HG03196 (cell line): ENCODE measurements around the gene TBC1D4.
A peak's percentile ranks its signal among the peaks of the same experiment; 100 is the strongest.
"Not testable (repeated sequence)": the region's sequence is repeated elsewhere in the genome, so short reads cannot be mapped to it uniquely, and the experiment has no call there.

Experiments used
- ATAC-seq: cut with Tn5 transposase; IDR thresholded peaks from one replicate; pipeline ENCODE4 v1.9.1; 2021; ENCODE audit not compliant: unreplicated experiment

Gene TBC1D4

GRCh38 chr13:75329723-75330122 lies 152.2 kb downstream of the TBC1D4 start:
- ATAC-seq: no peak

DNA sequence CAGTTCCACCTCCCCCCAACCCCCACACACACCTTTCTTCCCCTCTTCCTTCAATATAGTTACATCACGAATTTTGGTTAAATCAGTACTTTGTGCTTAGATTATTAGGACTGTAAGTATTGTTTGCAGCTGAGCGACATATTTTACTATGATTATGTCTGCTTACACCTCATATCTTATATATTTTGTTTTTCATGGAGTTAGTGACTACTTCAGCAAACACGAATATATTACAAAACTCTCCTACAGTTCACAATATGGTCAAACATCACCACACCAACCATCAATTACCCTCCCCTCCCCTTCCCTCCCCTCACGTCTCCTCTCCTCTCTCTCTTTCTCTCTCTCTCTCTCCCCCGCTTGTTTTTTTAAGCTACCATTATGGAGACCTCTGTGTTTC lies 152.9 kb downstream of the TBC1D4 start:
- no peak for ATAC-seq

DNA sequence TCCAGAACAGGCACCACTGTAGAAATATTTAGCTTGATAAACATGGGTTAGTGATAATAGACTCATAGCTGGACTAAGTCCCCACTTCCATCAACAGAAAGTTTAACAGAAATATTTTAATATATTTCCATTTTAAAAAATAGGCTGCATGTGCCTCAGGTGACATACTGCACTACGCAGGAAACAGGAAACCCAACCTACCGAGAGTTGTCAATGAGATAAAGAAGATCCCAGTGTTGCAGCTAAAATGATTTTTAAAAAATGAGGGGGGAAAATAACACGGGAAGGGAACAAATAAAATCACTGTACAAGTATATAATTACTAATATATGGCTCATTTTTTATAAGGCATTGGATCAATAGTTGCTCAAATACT lies 154.8 kb downstream of the TBC1D4 start:
- peak; percentile 16 for ATAC-seq

- peak; percentile 89 for ATAC-seq
Measured at GRCh38 chr13:75326173-75327134, 155.5 kb downstream of the TBC1D4 start.

DNA sequence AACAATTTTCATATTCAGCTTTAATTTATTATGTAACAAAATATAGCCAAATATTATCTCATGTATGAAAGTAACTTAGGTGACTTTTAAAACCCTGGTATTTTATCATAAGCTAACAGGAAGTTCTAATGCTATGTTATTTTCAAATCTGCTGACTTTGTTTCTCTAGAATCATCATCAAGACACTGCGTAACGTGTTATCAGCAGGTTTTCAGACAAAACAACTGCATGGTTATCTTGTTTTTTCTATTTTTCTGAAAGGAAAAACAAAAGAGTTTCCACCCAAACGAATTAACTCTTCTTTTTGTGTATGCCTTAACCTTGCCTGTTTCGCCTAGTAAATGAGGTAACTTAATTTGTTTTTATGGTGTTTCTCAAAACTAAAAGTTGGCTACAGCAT lies 156.3 kb downstream of the TBC1D4 start:
- ATAC-seq: no peak

DNA sequence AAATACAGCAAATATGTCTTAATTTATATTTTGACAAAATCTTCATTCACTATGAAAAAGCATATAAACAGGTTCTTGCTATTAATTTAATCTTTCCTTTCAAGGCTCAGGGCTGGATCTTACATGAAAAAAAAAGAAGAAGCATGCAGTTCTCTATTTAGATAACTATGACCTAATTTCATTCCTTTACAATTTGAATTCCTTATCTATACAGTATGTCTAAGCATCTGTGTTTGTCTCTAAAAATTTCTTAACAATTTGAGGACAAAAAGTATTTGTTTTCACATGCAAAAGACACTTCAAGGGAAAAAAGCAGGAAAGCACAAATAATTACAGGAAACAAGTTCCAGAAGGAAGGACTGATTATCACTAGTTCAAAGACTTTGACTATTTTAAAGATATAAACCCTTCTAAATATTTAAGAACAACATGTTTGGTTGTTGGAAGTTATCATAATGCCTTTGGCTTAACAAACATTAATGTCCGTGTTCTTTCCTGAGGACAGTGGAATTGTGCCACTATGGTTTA lies 157.5 kb downstream of the TBC1D4 start:
- ATAC-seq: no peak

- ATAC-seq: no peak
Measured at GRCh38 chr13:75321084-75321483, 160.9 kb downstream of the TBC1D4 start.

- ATAC-seq: no peak
Measured at GRCh38 chr13:75319254-75319653, 162.7 kb downstream of the TBC1D4 start.

GRCh38 chr13:75318138-75318833 lies 163.7 kb downstream of the TBC1D4 start:
- no peak for ATAC-seq

GRCh38 chr13:75316427-75316826 lies 165.5 kb downstream of the TBC1D4 start:
- no peak for ATAC-seq

GRCh38 chr13:75312884-75313520 lies 169.0 kb downstream of the TBC1D4 start:
- peak; percentile 65 for ATAC-seq

DNA sequence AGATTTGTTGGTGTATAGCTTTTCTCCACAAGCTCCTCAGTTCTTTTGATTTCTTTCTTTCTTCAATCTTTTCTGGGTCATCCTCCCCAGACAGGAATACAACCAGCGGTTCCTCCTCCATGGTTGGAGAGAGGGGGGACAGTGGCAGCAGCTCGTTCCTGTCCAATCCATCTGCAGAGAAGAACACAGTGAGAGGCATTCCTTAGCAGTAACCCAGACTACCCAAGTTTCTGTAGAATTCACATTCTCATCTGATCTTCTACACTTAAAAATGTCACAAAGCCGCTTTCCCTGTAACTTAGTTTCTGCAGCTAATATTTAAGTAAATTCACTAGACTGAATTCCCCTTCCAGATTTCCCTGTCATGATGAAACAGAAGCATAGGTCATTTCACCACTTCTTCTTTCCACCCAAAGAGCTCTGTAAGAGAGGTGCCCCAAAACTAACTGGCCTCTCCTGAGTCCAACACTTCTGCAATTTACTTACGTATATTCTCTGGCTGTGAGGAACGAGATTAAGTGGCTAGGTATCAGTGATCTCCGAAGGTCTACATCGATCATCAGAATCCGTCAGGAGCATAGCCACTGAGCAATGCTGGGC lies 171.9 kb downstream of the TBC1D4 start:
- ATAC-seq: no peak

DNA sequence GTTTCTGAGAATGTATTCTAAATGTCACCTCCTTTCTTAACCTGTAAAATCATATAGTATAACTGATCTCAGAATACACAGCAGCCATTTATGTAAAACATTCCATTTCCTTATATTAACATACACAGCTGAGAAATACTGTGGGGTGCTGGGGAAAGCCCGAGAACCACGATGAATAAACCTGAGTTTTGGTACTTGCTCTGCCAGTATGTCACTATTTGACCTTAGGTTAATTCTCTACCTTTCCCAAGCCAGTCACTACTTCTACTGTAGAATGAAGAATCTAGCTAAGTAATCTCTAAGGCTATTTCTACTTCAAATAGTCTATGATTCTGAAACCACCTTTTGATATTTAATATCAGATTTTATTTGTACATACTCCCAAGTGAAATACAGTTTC lies 173.7 kb downstream of the TBC1D4 start:
- no peak for ATAC-seq

DNA sequence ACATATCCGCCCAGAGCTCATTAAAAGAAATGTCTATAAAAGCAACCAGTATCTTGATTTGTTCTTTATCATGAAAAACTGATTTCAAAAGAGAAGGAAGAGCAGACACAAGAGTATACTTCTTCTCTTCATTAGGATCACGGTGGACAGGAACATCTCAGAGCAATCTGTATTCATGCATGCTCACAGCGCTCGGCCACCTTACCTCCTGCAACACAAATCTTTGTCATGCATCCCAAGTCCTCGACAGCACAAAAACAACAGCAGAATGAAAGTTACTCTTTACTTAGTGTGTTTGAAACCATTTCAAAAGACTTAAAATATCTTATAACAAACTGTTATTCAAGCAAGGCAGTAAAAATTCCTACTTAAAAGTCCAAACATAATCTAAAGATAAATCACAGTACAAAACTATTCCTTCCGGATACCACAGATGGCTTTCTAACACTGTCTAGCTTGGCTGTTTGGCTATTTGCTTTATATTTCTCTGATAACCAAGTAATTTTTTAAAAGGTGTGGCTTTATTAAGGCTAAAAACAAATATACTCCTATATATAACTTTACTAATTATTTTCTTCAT lies 174.5 kb downstream of the TBC1D4 start:
- ATAC-seq: no peak

DNA sequence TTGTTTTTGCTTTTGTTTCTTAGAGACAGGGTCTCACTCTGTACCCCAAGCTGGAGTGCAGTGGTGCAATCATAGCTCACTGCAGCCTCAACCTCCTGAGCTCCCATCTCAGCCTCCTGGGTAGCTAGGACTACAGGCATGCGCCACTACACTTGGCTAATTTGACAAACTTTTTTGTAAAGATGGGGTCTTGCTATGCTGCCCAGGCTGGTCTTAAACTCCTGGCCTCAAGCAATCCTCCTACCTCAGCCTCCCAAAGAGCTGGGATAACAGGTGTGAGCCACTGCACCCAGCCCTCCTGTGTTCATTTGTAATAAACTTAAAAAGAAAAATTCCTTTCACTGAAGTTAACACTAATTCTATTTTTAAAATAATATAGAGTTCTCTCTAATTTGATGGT lies 175.0 kb downstream of the TBC1D4 start:
- ATAC-seq: not testable (repeated sequence)

DNA sequence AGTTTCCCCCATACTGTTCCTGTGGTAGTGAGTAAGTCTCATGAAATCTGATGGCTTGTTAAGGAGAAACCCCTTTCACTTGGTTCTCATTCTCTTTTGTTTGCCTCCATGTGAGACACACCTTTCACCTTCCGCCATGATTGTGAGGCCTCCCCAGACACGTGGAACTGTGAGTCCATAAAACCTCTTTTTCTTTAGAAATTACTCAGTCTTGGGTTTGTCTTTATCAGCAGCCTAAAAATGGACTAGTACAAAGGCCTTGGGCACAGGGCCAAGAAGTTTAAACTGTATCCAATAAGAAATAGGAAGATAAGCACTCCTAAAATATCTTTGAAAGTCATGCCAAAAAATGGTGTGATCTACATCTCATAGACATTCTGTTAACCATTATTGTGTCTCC lies 176.9 kb downstream of the TBC1D4 start:
- ATAC-seq: no peak

GRCh38 chr13:75303263-75303662 lies 178.7 kb downstream of the TBC1D4 start:
- no peak for ATAC-seq

DNA sequence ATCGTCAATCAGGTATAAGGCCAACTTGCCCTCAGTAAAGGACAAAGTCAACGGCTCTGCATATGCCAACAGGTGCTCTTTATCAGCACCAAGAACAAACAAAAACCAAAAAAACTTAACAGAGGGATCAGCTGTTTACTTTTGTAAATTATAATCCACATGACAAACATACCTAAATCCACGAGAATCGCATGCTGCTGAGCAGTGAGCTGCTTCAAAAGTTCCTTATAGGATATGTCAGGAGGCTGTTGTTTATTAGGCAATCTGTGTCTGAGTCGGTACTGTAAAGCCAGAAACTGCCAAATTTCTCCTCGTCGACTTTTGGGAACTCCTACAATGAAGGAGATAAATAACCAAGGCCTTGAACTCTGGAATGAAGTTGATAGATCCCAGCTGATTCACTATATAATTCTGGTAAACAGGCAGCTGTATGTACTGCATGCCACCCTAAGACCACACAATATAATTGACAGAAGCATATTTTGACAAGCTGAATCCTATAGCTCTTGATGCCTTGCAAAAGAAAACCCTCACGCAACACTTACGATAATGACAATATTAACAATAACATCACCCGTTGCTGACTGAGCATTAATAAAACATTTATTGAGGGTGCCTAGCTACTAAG lies 179.8 kb downstream of the TBC1D4 start:
- no peak for ATAC-seq

DNA sequence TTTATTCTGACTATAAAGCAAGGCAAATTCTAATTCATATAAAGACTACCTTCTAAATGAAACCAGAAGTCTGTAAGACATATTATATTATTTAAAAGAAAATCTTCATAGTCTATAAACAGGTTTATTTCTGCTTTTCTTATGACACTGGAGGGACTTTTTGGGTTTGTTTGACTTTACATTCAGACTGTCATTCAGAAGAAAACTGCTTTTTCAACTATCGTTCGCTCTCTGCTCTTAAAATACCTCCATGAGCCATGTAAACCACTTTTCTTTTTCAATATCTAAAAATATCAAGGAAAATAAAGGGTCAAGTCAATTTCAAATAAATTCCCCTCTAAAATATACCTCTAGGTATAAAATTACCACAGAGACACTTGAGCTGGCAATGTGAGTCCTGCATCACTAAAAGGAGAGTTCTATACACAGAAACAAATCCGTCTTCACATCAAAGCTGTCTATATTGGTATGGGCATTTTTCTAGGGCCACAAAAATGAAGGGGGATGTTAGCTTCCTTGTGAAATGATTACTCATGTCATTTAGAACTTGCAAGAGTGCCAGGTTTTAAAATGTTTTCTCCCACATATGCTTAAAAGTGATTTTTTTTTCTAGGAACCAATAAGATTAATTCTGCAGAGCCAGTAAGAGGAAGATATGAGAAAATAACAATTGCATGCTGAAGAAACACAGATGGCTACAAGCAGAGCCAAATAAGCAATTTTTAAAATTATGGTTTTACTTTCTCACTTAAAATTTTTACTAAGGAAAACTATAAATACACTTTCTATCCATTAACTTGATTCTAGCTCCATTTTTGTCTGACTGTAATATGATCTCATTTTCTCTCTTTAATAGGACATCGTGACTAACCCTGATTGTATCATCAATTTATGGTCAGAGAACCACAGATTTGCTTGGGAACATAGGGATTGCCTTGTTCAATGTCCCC lies 181.8 kb downstream of the TBC1D4 start:
- ATAC-seq: peak; percentile 62
